Heart right ventricle (tissue), 16 donors: ENCODE measurements around the gene SFXN5. TPM values are rescaled to one million over a fixed set of nuclear protein-coding genes. Genes with fewer than 3 reads are reported as not detected.

ENCODE experiments used
- ATAC-seq, 8 donors: fragments of 200-7000 bp; cut with Tn5 transposase; one replicate each; pipeline ENCODE4 v1.9.1; 2020; ENCODE audit warnings: mild to moderate bottlenecking in 8 of 8, moderate library complexity in 8 of 8, moderate number of reproducible peaks in 1 of 8
- DNase-seq, 2 donors: peaks; one replicate each; pipeline ENCODE4 v3.0.0-alpha.2; 2020
- H3K27ac ChIP-seq, 10 donors: fragments of 200-600 bp; sonication (generic) in 2 of 10; one replicate each; pipeline versions ENCODE4 v1.5.0 to v1.8.0; 2020 to 2022; ENCODE audit warnings: mild to moderate bottlenecking in 3 of 10
- H3K27me3 ChIP-seq, 7 donors: fragments of 200-600 bp; one replicate each; pipeline ENCODE4 v1.8.0; 2021 to 2022; ENCODE audit warnings: mild to moderate bottlenecking in 2 of 7
- H3K36me3 ChIP-seq, 9 donors: fragments of 200-600 bp; sonication (generic) in 1 of 9; one replicate each; pipeline versions ENCODE4 v1.5.0 to v1.8.0; 2020 to 2022; ENCODE audit warnings: mild to moderate bottlenecking in 2 of 9
- H3K4me1 ChIP-seq, 9 donors: fragments of 200-600 bp; sonication (generic) in 1 of 9; one replicate each; pipeline versions ENCODE4 v1.5.0 to v1.8.0; 2020 to 2022; ENCODE audit warnings: mild to moderate bottlenecking in 4 of 9
- H3K4me3 ChIP-seq, 10 donors: fragments of 200-600 bp; sonication (generic) in 2 of 10; one replicate each; pipeline versions ENCODE4 v1.5.0 to v1.8.0; 2020 to 2022; ENCODE audit warnings: mild to moderate bottlenecking in 7 of 10, moderate library complexity in 2 of 10
- H3K9me3 ChIP-seq, 11 donors: fragments of 200-600 bp in 10 of 11; sonication (generic) in 2 of 11; one replicate each; pipeline versions ENCODE4 v1.5.0 to v1.8.0; 2013 to 2022; ENCODE audit warnings: mild to moderate bottlenecking in 2 of 11, control low read depth in 1 of 11, moderate library complexity in 1 of 11
- WGBS, 2 donors: extraction: QIAGEN DNeasy Blood & Tissue Kit; methylation state at CpG; one replicate each; pipeline ENCODE4 v1.1.7; 2013; ENCODE audit warnings: inconsistent platforms in 1 of 2; 5-methylcytosine and 5-hydroxymethylcytosine counted together
- intact Hi-C, 10 donors: fragments of 100-400 bp; cut with DNase I; formaldehyde crosslinking; loops; one replicate each; pipeline versions ENCODE4 v1.11.1 to v1.14.2; 2022
- polyA plus RNA-seq, 2 donors: library from polyadenylated mRNA; stranded (reverse); fragments of 200-250 nt; gene quantifications; one replicate each; pipeline ENCODE4 v1.2.3, GENCODE V29; 2013
- total RNA-seq, 10 donors: library from RNA; stranded (reverse); fragmentation: NEBNext Ultra II Directional in 3 of 10; extraction: Animal tissue kit (Norgen Biotek cat#: 25700) in 3 of 10; gene quantifications; one replicate each; pipeline versions ENCODE4 v1.2.1 to v1.2.4, GENCODE V29; 2021 to 2023
- TF ChIP-seq, protein P1 (sequence below), 9 donors: fragments of 200-600 bp; sonication (generic) in 2 of 9; IDR thresholded peaks; one replicate each; pipeline versions ENCODE4 v1.5.0 to v1.8.0; 2021 to 2022; ENCODE audit warnings: antibody characterized with exemption in 9 of 9, mild to moderate bottlenecking in 5 of 9, moderate library complexity in 1 of 9
- donor health status: Arrhythmogenic right ventricular cardiomyopathy.
- donor health status: ischemic (EF 13 %, LVEDD 7.1; RV severe dilation, severe dysfunction).
- donor health status: healthy with polysubstance abuse.
- donor health status: DM: no; HTN: yes; CAD: no.
- donor health status: DM: no; HTN: no; CAD: no.
- donor health status: ischemic (EF 25% LVEDD 6.9; RV normal size, moderate dysfunction).
- donor health status: ischemic (EF 25% LVEDD 5.7; RV mildly dilated, moderate dysfunction).
- donor health status: healthy.
- donor health status: DM: yes; HTN: yes; CAD: no.
- donor health status: Ischemic cardiomyopathy.
- donor health status: ischemic (EF 35%, LVEDD 5.7; RV mildly dilated, moderate dysfunction).
- donor health status: nonischemic (EF 11% LVEDD 7.7; RV severe dilation, severe dysfunction).
- donor health status: DM: yes; HTN: yes; CAD: no.
- donor health status: PGD.
- donor health status: ischemic (EF 29% LVEDD 5.4; RV normal size, mild dysfunction).
- donor health status: nonischemic (EF 23%, LVEDD 6.1; RV moderate dilation, normal function).

The SFXN5 gene
- total and polyA plus RNA-seq, 12 donors: 4.4 to 11.8 (median 9.7) TPM

- peak; percentile 12 to 60 (median 40) for ATAC-seq
- Histone ChIP-seq H3K36me3 (no peaks in the 10 kb centered on the region), H3K4me1 (peaks cover 25 to 65% (median 54%) of the 10 kb centered on the region in 9 donors), H3K27ac (peak overlapping the region in 9 of 10 donors; percentile 51 to 89 (median 83)), H3K9me3 (no peaks in the 10 kb centered on the region), H3K4me3 (peak overlapping the region; percentile 68 to 99 (median 88)), H3K27me3 (peaks cover 0 to 23% (median 0%) of the 10 kb centered on the region in 7 donors)
- peak in 1 of 2 donors; percentile 23 for DNase-seq
- intact Hi-C loops: loop anchor here in 1 of 10 donors (5.0 kb wide), 1 partner anchor 39 kb away; the partner anchor contains the start of gene SFXN5
- TF ChIP-seq, protein P1, sequence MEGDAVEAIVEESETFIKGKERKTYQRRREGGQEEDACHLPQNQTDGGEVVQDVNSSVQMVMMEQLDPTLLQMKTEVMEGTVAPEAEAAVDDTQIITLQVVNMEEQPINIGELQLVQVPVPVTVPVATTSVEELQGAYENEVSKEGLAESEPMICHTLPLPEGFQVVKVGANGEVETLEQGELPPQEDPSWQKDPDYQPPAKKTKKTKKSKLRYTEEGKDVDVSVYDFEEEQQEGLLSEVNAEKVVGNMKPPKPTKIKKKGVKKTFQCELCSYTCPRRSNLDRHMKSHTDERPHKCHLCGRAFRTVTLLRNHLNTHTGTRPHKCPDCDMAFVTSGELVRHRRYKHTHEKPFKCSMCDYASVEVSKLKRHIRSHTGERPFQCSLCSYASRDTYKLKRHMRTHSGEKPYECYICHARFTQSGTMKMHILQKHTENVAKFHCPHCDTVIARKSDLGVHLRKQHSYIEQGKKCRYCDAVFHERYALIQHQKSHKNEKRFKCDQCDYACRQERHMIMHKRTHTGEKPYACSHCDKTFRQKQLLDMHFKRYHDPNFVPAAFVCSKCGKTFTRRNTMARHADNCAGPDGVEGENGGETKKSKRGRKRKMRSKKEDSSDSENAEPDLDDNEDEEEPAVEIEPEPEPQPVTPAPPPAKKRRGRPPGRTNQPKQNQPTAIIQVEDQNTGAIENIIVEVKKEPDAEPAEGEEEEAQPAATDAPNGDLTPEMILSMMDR (IDR thresholded peaks at IDR 0.05): no peak
- 19 to 29% methylated on average over 16 of the region's 16 CpGs for WGBS, 2 donors
Observed at GRCh38 chr2:73111073-73112025, 39.8 kb upstream of the SFXN5 start.

DNA sequence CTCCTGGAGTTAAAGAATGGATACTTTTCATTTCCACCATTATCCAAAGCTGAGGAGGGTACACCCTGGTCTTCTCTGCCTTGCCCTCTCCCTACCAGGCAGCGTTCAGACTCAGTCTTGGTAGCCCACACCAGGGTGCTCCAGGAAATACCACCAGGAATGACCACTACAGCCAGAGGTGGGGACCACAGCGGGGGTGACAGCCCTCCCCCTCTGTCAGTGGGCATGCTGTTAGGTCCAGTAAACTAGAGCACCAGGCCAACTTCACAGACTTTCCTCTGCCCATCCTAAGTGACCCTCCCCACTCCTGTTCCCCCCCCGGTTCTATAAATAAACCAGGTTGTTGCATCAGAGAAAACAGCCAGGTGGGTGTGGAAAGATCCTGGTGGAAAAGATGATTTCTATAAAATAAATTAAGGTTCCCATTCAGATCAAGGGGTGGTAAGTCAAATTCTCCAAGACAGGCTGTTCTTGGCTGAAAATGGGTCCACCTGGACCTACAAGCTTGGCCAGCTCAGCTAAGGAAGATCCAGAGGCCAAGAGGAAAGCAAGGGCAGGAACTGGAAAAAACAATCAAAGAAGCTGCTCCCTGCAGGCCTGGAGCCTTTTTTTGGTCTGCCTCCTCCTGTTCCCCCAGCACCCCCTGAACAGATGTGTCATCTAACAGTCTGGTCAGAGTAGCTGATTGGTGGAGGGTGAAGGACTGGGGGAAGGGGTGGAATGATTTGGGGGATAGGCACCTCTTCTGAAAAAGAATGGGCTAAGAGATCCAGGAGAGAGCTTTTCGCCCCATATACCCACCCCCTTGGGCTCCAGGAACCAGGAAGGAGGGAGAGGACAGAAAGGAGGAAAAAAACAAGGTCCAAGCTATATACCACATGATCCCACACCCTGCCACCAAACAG is 38.9 kb upstream of the SFXN5 start:
- H3K4me1 ChIP-seq: peaks cover 25 to 71% (median 54%) of the 10 kb centered on the region in 9 donors
- peak overlapping the region in 8 of 10 donors; percentile 68 to 99 (median 90) for H3K4me3 ChIP-seq
- TF ChIP-seq, protein P1 (IDR thresholded peaks at IDR 0.05): no peak
- DNase-seq (no peak), ATAC-seq (no peak)
- no peaks in the 10 kb centered on the region for H3K9me3 ChIP-seq
- 78% methylated on average over 4 of the region's 4 CpGs for WGBS, 2 donors
- H3K36me3 ChIP-seq: no peaks in the 10 kb centered on the region
- peak overlapping the region in 8 of 10 donors; percentile 25 to 89 (median 84) for H3K27ac ChIP-seq
- intact Hi-C loops: loop anchor here in 1 of 10 donors (5.0 kb wide), 1 partner anchor 38 kb away; the partner anchor contains the start of gene SFXN5
- peaks cover 0 to 23% (median 0%) of the 10 kb centered on the region in 7 donors for H3K27me3 ChIP-seq

GRCh38 chr2:73109431-73110167 is 38.1 kb upstream of the SFXN5 start:
- Histone ChIP-seq H3K9me3 (no peaks in the 10 kb centered on the region), H3K4me1 (peaks cover 25 to 80% (median 54%) of the 10 kb centered on the region in 9 donors), H3K27ac (peak overlapping the region in 4 of 10 donors; percentile 5 to 84 (median 46)), H3K27me3 (peaks cover 0 to 23% (median 0%) of the 10 kb centered on the region in 7 donors), H3K36me3 (no peaks in the 10 kb centered on the region), H3K4me3 (no peak overlapping the region)
- no peak for DNase-seq
- WGBS, 2 donors: 89 to 92% methylated on average over 5 of the region's 5 CpGs
- intact Hi-C loops: loop anchor here in 1 of 10 donors (5.0 kb wide), 1 partner anchor 37 kb away; the partner anchor contains the start of gene SFXN5
- TF ChIP-seq, protein P1 (IDR thresholded peaks at IDR 0.05): no peak
- ATAC-seq: no peak
